ENCODE data around the gene HDAC9.

HDAC9 gene

DNA sequence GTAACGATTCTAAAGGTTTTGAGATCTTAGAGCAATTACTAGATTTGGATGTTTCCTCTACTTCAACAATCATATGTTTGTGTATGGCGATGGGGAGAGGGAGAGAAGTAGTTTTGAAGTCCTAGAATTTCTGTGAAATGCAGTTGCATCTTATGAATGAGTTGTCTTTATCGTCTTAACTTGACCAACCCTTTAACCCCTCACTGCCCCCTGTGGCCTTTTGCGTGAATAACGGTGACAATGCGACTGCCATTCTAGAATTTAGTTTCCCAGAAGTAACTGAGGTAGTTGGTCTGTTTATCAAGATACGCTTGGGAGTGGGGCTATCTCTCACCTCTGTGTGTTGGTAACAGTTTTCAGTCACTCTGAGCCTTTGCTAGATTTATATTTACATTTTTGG lies 204.6 kb downstream of the HDAC9 start:
- no peak for TF ChIP-seq CTCF (IDR thresholded peaks at IDR 0.05; ENCODE audit: low read depth, low read length)
- H3K4me3 ChIP-seq (ENCODE audit: low read depth, low read length), result no peak overlapping the region

GRCh38 chr7:18702071-18702829 lies 206.7 kb downstream of the HDAC9 start:
- no peak for TF ChIP-seq CTCF (IDR thresholded peaks at IDR 0.05; ENCODE audit: low read depth, low read length)

GRCh38 chr7:18703685-18704084 lies 208.1 kb downstream of the HDAC9 start:
- H3K4me3 ChIP-seq (ENCODE audit: low read depth, low read length), result no peak overlapping the region
- TF ChIP-seq CTCF (IDR thresholded peaks at IDR 0.05; ENCODE audit: low read depth, low read length), result no peak

More at GRCh38 chr7:18702071-18702829, 206.7 kb downstream of the HDAC9 start:
- H3K4me3 ChIP-seq (ENCODE audit: low read depth, low read length), result no peak overlapping the region

- no peak for TF ChIP-seq CTCF (IDR thresholded peaks at IDR 0.05; ENCODE audit: low read depth, low read length)
- no peak overlapping the region for H3K4me3 ChIP-seq (ENCODE audit: low read depth, low read length)
These were observed 211.1 kb downstream of the HDAC9 start for GRCh38 chr7:18706670-18707069.

- TF ChIP-seq CTCF (IDR thresholded peaks at IDR 0.05; ENCODE audit: low read depth, low read length), result no peak
- no peak overlapping the region for H3K4me3 ChIP-seq (ENCODE audit: low read depth, low read length)
These were observed 212.7 kb downstream of the HDAC9 start for GRCh38 chr7:18708204-18708603.

- no peak for TF ChIP-seq CTCF (IDR thresholded peaks at IDR 0.05; ENCODE audit: low read depth, low read length)
- no peak overlapping the region for H3K4me3 ChIP-seq (ENCODE audit: low read depth, low read length)
These were observed 220.4 kb downstream of the HDAC9 start for GRCh38 chr7:18715988-18716387.

- H3K4me3 ChIP-seq (ENCODE audit: low read depth, low read length), result no peak overlapping the region
- no peak for TF ChIP-seq CTCF (IDR thresholded peaks at IDR 0.05; ENCODE audit: low read depth, low read length)
These were observed 225.9 kb downstream of the HDAC9 start for GRCh38 chr7:18721429-18721828.
